GM06990 (cell line): Measurements from ENCODE around the gene FETUB.
"Not testable (repeated sequence)": the region's sequence is repeated elsewhere in the genome, so short reads cannot be mapped to it uniquely, and the experiment has no call there.

Experiments
- DNase-seq: peaks from one replicate; pipeline ENCODE4 v3.0.0-alpha.2; 2011; ENCODE audit not compliant: insufficient read length; ENCODE audit errors: extremely low read depth
- H3K27me3 ChIP-seq: replicated peaks from 2 replicates; pipeline ENCODE4 v1.6.0; 2011; ENCODE audit warnings: low read length; ENCODE audit not compliant: control insufficient read depth, insufficient read depth
- H3K36me3 ChIP-seq: 2 replicates; pipeline ENCODE4 v1.5.1; 2011; ENCODE audit warnings: low read length; ENCODE audit not compliant: control insufficient read depth, insufficient read depth
- H3K4me3 ChIP-seq: replicated peaks from 2 replicates; pipeline ENCODE4 v1.5.1; 2011; ENCODE audit warnings: low read depth, mild to moderate bottlenecking, control low read depth, low read length
- CTCF ChIP-seq: IDR thresholded peaks from 2 replicates; pipeline ENCODE4 v1.5.1; 2011; ENCODE audit warnings: low read length, control low read depth, mild to moderate bottlenecking, inconsistent platforms; ENCODE audit not compliant: insufficient read depth, poor library complexity, severe bottlenecking

Gene FETUB

GRCh38 chr3:186697510-186697909 is 57.3 kb downstream of the FETUB start:
- no peak for TF ChIP-seq CTCF
- no peak for DNase-seq
- Histone ChIP-seq H3K27me3 (no peaks in the 10 kb centered on the region; the same call in 1 of the 2 replicates), H3K4me3 (no peak overlapping the region), H3K36me3 (no peaks in the 10 kb centered on the region)

GRCh38 chr3:186700267-186700666 is 60.1 kb downstream of the FETUB start:
- no peaks in the 10 kb centered on the region for H3K36me3 ChIP-seq
- TF ChIP-seq CTCF: no peak
- H3K4me3 ChIP-seq: no peak overlapping the region
- H3K27me3 ChIP-seq: no peaks in the 10 kb centered on the region
- peak; percentile 24 for DNase-seq

- H3K36me3 ChIP-seq, DNase-seq, H3K4me3 ChIP-seq, H3K27me3 ChIP-seq: not testable (repeated sequence)
These were observed 62.3 kb downstream of the FETUB start for GRCh38 chr3:186702451-186702850.
